ENCODE measurements around the gene MCTP1.
A peak's percentile ranks its signal among the peaks of the same experiment; 100 is the strongest.

GRCh38 chr5:94784536-94785505 is 500.1 kb downstream of the MCTP1 start:
- TF ChIP-seq CTCF (IDR thresholded peaks at IDR 0.05; ENCODE audit: low read length): peak; percentile 25
- no peak for TF ChIP-seq EZH2 (optimal IDR thresholded peaks at IDR 0.05; ENCODE audit: low read depth, low read length)

Measured in MM.1S (cell line).